ENCODE measurements around the gene PSMA2. TPM values are rescaled to one million over a fixed set of nuclear protein-coding genes. Genes with fewer than 3 reads are reported as not detected.
"Not testable (repeated sequence)": the region's sequence is repeated elsewhere in the genome, so short reads cannot be mapped to it uniquely, and the experiment has no call there.

Gene PSMA2
- total RNA-seq, 1 donor from 2014 or later = 77.6 TPM

DNA sequence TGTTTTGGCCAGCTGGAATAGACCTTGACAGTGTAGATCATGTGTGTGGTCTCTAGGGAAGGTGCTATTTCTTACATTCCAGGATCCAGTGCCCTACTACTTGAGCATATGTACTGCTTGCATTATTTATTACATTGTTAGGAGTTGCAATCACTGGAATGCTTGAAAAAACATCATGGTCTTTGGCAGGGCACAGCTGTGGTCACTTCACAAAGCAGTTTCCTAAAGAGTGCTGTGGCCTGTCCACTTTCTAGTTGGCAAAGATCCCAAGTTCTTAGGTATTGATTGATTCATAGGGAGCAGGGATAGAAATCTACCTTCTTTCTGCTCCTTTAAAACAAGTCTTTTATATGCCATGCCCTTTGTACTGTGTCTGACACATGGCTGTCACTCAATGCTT lies 24.7 kb downstream of the PSMA2 start:
- DNase-seq (ENCODE audit: low spot score) = no peak

DNA sequence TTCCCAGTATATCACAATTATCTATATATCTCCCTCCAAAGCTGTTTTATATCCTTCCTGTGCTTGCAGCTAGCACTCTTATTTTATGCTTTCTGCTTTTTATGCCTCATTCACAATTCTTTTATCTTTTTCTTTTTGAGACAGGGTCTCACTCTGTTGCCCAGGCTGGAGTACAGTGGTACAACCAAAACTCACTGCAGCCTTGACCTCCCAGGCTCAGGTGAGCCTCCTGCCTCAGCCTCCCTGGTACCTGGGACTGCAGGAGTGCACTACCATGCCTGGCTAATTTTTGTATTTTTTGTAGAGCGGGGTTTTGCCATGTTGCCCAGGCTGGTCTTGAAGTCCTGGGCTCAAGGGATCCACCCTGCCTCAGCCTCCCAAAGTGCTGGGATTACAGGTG lies 25.8 kb downstream of the PSMA2 start:
- DNase-seq (ENCODE audit: low spot score) = no peak

DNA sequence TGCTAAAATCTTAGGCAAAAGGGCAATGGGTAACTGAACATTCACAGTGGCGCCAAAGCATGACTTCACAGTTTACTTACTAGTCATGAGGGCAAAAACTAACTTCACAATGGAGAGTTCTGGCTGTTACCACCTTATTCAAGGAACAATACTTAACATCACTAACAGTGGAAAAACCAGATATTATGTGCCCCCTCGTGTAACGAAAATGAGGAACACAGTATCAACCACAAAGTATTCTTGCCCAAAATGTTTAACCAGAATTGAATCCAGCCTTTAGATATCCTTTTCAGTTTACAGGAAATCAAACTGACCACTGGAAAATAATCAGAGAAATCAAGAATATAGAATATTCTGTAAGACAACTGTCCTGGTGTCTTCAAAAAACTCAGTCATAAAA lies 29.6 kb downstream of the PSMA2 start:
- no peak for DNase-seq (ENCODE audit: low spot score)

- DNase-seq (ENCODE audit: low spot score) = no peak
Measured at GRCh38 chr7:42900842-42901241, 31.1 kb downstream of the PSMA2 start.

DNA sequence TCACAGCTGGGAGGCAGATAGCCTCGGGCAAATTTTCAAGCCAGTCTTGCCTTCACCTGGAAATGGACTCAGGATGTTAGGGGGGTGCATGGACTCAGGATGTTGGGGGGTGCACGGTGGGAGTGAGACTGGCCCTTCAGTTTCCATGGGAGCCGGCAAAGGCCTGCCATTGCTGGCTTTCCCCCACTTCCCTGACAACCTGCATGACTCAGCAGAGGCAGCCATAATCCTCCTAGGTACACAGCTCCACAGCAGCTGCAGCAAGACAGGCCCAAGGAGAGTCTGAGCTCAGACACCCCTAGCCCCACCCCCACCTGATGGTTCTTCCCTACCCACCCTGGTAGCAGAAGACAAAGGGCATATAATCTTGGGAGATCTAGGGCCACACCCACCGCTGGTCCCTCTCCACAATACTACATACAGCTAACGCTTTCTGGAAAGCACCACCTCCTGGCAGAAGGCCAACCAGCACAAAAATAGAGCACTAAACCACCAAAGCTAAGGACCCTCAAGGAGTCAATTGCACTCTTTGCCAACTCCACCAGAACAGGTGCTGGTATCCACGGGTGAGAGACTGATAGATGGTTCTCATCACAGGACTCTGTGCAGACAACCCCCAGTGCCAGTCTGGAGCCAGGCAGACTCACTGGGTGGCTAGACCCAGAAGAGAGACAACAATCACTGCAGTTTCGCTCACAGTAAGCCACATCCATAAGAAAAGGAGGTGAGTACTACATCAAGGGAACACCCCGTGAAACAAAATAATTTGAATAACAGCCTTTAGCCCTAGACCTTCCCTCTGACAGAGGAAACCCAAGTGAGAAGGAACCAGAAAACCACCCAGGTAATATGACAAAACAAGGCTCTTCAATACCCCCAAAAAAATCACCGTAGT lies 38.4 kb downstream of the PSMA2 start:
- DNase-seq (ENCODE audit: low spot score) = no peak

- no peak for DNase-seq (ENCODE audit: low spot score)
Measured at GRCh38 chr7:42886893-42887505, 45.0 kb downstream of the PSMA2 start.

DNA sequence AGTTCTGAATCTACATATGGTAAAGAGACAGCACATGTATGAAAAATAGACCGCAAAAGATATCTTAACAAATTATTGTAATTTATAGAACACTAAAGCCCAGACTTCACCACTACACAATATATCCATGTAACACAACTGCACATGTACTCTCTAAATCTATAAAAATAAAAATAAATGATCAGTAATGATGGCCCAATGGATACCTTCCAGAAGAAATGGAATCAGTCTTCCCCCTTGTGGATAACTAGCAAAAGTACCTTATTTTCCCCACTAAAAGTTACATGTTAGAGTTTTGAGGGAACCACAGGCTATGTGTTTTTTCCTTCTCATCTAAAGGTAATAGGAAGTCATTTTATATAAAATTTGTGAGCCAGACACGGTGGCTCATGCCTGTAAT lies 45.8 kb downstream of the PSMA2 start:
- no peak for DNase-seq (ENCODE audit: low spot score)

GRCh38 chr7:42885183-42885582 lies 46.8 kb downstream of the PSMA2 start:
- not testable (repeated sequence) for DNase-seq (ENCODE audit: low spot score)

GRCh38 chr7:42883950-42884349 lies 48.0 kb downstream of the PSMA2 start:
- DNase-seq (ENCODE audit: low spot score) = no peak

GRCh38 chr7:42880392-42880791 lies 51.6 kb downstream of the PSMA2 start:
- DNase-seq (ENCODE audit: low spot score) = no peak

GRCh38 chr7:42878303-42878702 lies 53.7 kb downstream of the PSMA2 start:
- DNase-seq (ENCODE audit: low spot score) = no peak

GRCh38 chr7:42877862-42878261 lies 54.1 kb downstream of the PSMA2 start:
- DNase-seq (ENCODE audit: low spot score) = no peak

- DNase-seq (ENCODE audit: low spot score) = no peak
Measured at GRCh38 chr7:42876182-42877068, 55.5 kb downstream of the PSMA2 start.

DNA sequence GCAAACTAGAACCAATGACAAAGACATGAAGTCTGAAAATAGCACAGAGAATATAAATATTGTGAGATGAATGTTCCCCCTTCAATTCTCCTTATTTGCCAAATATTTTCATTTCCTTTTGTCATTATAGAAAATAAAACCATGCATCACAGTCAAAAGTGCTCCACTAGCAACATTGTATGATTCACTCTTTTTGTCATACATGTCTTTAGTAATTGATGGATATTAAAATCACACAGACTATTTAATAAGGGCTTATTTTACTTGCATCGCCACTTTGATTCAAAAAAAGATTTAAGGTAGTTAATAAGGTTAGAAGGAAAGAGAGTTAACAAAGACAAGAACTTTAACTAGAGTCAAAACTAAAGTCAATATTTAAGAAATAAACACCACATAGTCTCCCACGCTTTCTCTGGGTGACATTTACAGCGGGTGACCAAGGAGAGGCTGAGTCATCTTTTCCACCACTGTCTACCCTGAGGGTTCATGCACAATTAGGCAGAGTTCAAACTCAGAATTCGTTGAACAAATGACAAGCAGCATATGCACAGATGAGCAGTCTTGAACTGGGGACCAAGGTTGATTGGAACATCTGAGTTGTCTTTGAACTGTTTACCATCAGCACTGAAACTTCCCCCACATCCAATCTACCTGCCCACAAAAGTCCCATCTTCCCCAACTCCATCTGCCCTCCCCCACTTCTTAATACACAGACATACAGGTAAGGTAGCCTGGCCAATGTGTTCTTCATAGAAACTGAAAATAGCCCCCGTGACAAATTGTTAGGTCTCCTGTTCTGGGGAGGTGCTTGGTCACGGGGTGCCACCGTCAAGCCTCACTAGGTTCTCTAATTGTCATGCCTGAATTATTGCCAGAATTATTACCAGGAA lies 62.6 kb downstream of the PSMA2 start:
- DNase-seq (ENCODE audit: low spot score) = no peak

- no peak for DNase-seq (ENCODE audit: low spot score)
Measured at GRCh38 chr7:42868480-42868879, 63.5 kb downstream of the PSMA2 start.

Other genes starting within 250 kb of the PSMA2 start
- 5.9 TPM for gene C7orf25, start 20.1 kb downstream of the PSMA2 start, total RNA-seq
- 55.1 TPM for gene MRPL32, start 202 bp upstream of the PSMA2 start, total RNA-seq
- 2.6 TPM for gene HECW1, start 180.5 kb upstream of the PSMA2 start, total RNA-seq